ENCODE results near the gene TSHZ1.

Gene TSHZ1

GRCh38 chr18:75226956-75227316 is 16.3 kb downstream of the TSHZ1 start:
- no peak for DNase-seq (ENCODE audit: extremely low read depth, low read depth)
- peak overlapping the region; percentile 25 for H3K4me3 ChIP-seq (replicated peaks; ENCODE audit: low read depth, low read length)
- TF ChIP-seq, protein P1, sequence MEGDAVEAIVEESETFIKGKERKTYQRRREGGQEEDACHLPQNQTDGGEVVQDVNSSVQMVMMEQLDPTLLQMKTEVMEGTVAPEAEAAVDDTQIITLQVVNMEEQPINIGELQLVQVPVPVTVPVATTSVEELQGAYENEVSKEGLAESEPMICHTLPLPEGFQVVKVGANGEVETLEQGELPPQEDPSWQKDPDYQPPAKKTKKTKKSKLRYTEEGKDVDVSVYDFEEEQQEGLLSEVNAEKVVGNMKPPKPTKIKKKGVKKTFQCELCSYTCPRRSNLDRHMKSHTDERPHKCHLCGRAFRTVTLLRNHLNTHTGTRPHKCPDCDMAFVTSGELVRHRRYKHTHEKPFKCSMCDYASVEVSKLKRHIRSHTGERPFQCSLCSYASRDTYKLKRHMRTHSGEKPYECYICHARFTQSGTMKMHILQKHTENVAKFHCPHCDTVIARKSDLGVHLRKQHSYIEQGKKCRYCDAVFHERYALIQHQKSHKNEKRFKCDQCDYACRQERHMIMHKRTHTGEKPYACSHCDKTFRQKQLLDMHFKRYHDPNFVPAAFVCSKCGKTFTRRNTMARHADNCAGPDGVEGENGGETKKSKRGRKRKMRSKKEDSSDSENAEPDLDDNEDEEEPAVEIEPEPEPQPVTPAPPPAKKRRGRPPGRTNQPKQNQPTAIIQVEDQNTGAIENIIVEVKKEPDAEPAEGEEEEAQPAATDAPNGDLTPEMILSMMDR (IDR thresholded peaks at IDR 0.05; ENCODE audit: low read depth, low read length, missing control alignments) = no peak

DNA sequence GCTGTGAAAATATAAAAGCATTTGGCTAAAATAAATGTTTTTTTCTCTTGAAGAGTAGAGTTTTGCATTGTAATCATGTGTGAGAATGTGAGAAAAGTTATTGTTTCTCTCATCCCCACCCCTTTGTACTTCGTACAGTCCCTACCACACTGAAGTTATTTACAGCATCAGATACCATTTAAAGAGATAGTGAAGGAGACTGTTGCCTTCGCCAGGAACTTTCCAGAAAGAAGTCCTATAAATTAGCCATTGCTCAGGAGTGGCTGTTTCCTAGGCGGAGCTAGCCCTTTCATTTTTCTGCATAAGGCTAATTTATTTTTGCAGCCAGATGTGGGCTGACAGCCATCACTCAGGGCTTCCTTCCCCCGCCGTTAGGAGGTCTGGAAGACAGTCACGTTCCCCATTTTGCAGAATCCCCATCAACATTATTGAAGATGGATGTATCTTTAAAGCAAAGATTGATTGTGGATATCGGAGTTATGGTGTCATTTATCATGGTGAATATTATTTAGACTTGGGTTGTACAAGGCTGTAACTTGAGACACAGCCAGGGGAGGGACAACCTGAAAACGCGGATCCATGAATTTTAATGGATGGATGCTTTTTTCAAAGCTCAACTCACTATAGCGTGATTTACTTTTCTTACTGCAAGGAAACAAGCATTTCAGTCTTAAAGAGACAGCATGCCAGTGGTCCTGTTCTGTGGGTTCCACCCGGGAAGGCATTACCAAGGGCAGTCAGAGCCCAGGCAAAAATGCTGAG is 17.1 kb downstream of the TSHZ1 start:
- no peak overlapping the region for H3K4me3 ChIP-seq (replicated peaks; ENCODE audit: low read depth, low read length)
- DNase-seq (ENCODE audit: extremely low read depth, low read depth) = no peak
- TF ChIP-seq, protein P1 (IDR thresholded peaks at IDR 0.05; ENCODE audit: low read depth, low read length, missing control alignments) = no peak

- DNase-seq (ENCODE audit: extremely low read depth, low read depth) = no peak
- TF ChIP-seq, protein P1 (IDR thresholded peaks at IDR 0.05; ENCODE audit: low read depth, low read length, missing control alignments) = no peak
These were observed 18.4 kb downstream of the TSHZ1 start for GRCh38 chr18:75228967-75229366.

GRCh38 chr18:75229437-75229836 is 18.8 kb downstream of the TSHZ1 start:
- TF ChIP-seq, protein P1 (IDR thresholded peaks at IDR 0.05; ENCODE audit: low read depth, low read length, missing control alignments) = no peak
- H3K4me3 ChIP-seq (replicated peaks; ENCODE audit: low read depth, low read length) = no peak overlapping the region
- no peak for DNase-seq (ENCODE audit: extremely low read depth, low read depth)

More at GRCh38 chr18:75228967-75229366, 18.4 kb downstream of the TSHZ1 start:
- no peak overlapping the region for H3K4me3 ChIP-seq (replicated peaks; ENCODE audit: low read depth, low read length)

DNA sequence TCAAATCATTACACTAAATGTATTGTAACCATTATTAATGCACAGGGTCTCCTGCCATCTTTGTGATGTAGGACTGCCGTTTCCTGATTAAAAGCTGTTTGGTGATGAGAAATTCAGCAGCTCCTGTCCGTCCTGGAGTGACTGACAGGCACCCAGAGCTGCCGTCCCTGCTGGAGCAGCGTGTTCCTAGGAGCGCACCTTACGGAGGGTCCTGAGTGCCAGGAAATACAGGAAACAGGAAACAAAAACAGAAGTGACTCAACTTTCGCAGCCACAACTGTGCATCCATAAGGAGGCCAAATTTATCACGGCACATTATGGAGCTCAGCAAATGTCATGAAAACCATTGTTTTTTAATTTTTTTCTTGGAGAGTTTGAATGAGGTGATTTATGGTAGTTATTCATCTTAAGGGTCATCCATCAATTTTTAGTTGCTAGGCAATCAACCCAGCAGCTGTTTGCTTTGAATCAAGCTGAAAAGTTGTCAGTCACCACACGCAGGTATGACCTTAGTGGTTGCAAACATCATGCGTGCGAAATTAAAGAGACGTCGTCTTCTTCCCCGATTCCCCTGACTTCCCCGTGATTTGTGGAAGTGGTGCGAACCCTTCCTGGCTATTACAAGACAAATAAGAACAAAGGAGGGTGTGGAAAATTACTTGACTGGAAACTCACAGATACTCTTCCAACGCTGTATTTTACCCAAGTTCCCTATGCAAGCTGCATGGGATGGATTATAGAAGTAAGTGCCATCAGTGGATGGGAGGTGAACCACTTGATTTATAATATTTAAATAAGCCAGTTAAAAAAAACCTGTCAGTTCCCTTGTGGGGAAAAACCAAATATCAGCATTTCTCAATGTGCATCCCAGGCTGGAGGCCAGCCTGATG is 19.8 kb downstream of the TSHZ1 start:
- no peak overlapping the region for H3K4me3 ChIP-seq (replicated peaks; ENCODE audit: low read depth, low read length)
- TF ChIP-seq, protein P1 (IDR thresholded peaks at IDR 0.05; ENCODE audit: low read depth, low read length, missing control alignments) = no peak
- no peak for DNase-seq (ENCODE audit: extremely low read depth, low read depth)

DNA sequence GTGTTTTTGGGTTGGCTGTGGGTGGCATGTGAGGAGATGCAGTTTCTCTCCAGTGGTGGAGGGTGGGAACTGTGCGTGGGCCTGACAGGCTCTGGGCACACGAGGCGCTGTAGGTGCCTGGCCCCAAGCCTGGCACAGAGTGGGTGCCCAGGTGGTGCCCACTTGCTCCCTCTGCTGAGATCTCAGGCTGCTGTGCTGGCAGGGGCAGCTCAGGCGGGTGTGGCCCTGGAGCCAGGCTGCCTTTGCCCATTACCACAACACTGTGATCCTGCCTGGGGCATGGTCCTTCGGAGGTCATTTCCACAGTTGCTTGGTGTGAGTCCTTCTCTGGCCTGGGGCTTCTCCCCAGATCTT is 20.4 kb downstream of the TSHZ1 start:
- H3K4me3 ChIP-seq (replicated peaks; ENCODE audit: low read depth, low read length) = no peak overlapping the region
- TF ChIP-seq, protein P1 (IDR thresholded peaks at IDR 0.05; ENCODE audit: low read depth, low read length, missing control alignments) = no peak
- no peak for DNase-seq (ENCODE audit: extremely low read depth, low read depth)

Measured in HFF-Myc (cell line).